ENCODE results near the gene ZNF823.

GRCh38 chr19:11736696-11737095, 2.0 kb downstream of the ZNF823 start:
- TF ChIP-seq CTCF (IDR thresholded peaks at IDR 0.05) (no peak), NFE2L2 (conservative IDR thresholded peaks at IDR 0.05; ENCODE audit: low read length) (no peak), POLR2A (IDR thresholded peaks at IDR 0.05; ENCODE audit: low read length) (no peak), MAX (IDR thresholded peaks at IDR 0.05) (no peak), CEBPB (IDR thresholded peaks at IDR 0.05) (no peak), RCOR1 (IDR thresholded peaks at IDR 0.05; ENCODE audit: low read depth, low read length) (no peak), SMC3 (IDR thresholded peaks at IDR 0.05) (no peak), ESRRA (IDR thresholded peaks at IDR 0.05; ENCODE audit: borderline replicate concordance, low read length) (no peak), EP300 (IDR thresholded peaks at IDR 0.05) (no peak), FOSL2 (IDR thresholded peaks at IDR 0.05) (no peak), FOSL2 (CRISPR knock-in tag; IDR thresholded peaks at IDR 0.05) (no peak), BHLHE40 (IDR thresholded peaks at IDR 0.05; ENCODE audit: low read depth, low read length) (no peak), JUN (IDR thresholded peaks at IDR 0.05) (no peak), HOXA7 (CRISPR knock-in tag; IDR thresholded peaks at IDR 0.05) (no peak)
- TF ChIP-seq, protein P1, sequence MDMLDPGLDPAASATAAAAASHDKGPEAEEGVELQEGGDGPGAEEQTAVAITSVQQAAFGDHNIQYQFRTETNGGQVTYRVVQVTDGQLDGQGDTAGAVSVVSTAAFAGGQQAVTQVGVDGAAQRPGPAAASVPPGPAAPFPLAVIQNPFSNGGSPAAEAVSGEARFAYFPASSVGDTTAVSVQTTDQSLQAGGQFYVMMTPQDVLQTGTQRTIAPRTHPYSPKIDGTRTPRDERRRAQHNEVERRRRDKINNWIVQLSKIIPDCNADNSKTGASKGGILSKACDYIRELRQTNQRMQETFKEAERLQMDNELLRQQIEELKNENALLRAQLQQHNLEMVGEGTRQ (IDR thresholded peaks at IDR 0.05), result no peak

All from A549 (cell line).